GM19328 (cell line): Measurements from ENCODE around the gene MID2.
"Not testable (repeated sequence)": the region's sequence is repeated elsewhere in the genome, so short reads cannot be mapped to it uniquely, and the experiment has no call there.

ENCODE experiments used
- ATAC-seq: cut with Tn5 transposase; IDR thresholded peaks from one replicate; pipeline ENCODE4 v1.9.1; 2021; ENCODE audit warnings: mild to moderate bottlenecking, moderate library complexity; ENCODE audit not compliant: unreplicated experiment

The MID2 gene

DNA sequence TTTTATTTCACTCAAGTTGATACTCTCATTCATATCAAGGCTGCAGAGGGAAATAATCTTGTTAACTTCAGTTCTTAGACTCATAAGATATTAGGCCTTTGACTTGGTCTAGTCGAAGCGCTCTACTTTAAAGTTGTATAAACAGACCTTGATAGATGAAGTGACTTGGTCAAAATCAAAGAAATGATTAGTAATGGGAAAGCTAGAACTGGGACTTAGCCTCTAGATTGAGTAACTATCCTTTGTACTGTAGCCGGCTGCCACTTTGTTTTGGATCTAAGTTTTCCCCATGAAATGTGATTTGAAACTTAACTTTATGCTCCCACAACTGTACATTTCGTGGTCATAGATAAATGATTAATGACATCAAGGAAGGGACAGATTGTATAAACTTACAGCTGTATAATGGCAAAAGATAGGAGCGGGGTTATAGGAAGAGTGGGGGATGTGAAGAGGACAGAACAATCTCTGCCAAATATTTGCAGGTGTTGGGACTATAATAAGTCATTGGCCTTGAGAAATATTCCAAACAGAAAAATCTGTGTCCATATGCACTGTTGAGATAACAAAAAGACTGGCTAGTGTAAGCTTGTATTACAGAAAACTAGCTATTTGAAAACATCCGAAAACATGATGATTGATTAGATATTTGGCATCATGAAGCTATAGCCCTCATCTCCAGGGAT, 17.2 kb downstream of the MID2 start:
- ATAC-seq: no peak

DNA sequence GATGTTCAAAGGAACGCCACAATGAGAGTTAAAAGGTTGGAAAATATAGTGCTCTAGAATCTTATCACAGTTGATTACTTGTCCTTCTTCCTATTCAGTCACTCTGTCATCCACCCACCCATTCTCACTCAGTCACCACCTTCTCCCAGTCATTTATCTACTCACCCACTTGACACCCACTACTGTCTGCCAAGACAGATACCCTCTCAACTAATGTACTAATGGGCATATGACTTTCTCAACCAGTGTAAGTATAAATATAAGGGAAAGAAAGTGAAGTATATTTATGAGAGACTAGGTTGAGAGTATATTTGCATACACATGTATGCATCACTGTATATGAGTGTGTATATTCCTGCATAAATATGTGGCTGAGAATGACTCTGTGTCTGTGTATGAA, 20.0 kb downstream of the MID2 start:
- no peak for ATAC-seq

DNA sequence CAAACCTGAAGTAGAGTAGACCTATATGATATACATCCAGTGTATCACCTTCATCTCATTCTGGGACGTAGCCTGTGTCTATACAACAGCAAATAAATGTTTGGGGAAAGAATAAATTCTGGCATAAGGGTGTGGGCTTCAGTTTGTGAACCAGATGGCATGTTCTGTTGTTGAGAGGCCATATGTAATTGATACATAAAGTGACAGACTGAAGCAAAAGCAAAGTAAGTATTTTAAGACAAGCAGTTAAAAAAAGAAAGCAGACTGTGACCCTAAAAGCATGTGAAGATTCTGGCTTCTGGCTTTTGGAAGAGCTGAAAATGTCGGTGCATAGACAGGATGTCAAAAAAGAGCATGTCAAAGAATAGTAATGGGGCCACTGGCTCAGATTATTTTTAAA, 22.9 kb downstream of the MID2 start:
- no peak for ATAC-seq

DNA sequence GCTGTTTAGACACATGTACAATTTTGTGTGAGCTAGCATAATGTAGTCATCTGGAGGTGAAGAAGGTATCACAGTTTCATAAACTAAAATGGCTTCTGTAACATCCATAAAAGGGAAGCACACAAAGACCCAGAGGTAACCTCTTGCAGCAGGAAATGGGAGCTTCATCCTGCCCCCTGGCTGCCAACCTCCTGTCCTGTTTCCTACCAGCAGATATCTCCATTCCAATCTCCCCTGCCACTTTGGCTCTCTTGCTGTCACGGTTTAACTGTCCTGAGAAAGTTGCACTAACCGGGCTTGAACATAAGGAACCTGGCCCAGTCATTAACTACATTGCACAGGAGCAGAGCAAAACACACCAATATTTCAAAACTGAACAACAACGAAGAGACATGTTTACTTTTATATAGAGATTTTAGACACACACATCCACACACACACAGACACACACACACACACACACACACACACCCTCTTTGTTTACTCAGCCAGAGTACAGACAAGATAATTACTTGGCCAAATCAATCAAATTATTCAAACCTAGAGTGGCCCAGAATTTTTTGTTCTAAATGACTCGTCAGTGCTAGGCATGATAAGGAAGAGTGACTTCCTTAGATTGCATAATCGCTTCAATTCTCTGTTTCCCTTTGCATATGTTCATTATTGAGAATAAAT, 24.2 kb downstream of the MID2 start:
- no peak for ATAC-seq

DNA sequence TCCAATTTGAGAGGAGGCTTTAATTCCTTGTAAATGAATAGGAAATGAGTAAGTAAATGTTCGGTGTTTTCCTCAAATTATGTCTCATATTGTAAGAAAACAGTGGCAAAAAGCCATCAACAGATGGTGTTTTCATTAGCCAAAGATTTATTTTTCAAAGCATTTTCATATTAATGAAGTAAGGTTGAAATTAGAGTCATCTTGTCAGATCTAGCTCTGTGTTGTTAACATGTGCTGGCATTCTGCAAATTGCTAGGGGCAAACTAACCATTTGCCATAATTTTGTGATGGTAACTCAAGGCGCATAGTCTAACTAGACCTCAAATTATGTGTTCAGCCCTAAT, 24.7 kb downstream of the MID2 start:
- ATAC-seq: no peak

DNA sequence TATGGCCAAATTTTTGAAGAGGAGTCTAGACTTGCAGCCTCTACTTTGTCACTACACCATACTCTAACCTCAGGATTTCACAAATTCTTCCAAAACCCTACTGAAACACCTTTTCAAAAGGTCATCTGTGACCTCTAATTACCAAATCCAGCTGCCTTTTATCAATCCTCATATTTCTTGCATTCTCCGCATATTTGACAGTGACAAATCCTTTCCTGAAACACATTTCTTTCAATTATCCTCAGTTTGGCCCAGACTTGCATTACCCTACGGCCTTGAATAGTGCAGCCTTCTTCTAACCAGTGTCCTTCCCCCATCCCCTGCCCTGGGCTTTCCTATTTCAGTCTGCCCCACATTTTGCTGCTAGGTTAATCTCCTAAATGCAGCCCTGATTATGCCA, 25.5 kb downstream of the MID2 start:
- ATAC-seq: no peak

DNA sequence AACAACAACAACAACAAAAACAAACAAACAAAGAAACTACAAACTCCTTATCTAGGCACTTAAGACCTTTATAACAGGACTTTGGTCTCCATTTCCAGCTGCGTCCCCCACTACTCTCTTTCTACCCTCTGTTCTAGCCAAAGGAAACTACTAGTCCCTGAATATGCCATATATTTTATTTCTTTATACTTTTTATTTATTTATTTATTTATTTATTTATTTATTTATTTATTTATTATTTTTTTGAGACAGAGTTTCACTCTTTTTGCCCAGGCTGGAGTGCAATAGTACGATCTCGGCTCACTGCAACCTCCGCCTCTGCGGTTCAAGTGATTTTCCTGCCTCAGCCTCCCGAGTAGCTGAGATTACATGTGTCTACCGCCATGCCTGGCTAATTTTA, 26.0 kb downstream of the MID2 start:
- ATAC-seq: not testable (repeated sequence)

DNA sequence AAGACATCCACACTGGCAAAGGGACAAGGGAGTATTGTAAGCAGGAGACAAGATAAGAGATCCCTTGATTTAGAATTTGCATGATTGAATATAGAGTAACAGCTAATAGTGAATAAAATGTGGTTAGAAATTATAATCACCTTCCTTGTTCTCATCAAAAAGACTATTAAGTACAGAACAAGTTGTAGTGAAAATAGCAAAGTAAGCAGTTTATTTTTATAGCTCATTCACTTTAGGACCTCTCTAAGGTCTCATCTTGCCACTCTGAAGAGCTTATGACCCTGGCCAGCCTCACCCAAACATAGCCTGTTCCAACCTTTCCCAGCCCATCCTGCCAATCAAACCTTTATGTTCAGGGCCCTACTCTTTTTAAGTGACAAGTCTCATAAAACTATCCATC, 30.6 kb downstream of the MID2 start:
- no peak for ATAC-seq

DNA sequence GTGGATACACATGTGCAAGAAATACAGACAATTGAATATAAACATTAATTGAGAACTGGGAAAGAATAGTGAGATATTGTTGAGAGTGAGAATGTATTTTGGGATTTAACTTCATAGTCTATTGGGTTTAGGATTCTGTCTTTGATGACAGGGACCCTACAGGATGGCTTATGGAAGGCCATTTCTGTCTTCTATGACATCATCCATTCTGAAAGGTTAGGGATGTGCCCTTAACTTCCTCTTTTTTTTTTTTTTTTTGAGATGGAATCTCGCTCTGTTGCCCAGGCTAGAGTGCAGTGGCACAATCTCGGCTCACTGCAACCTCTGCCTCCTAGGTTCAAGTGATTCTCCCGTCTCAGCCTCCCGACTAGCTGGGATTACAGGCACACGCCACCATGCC, 31.4 kb downstream of the MID2 start:
- ATAC-seq: not testable (repeated sequence)

DNA sequence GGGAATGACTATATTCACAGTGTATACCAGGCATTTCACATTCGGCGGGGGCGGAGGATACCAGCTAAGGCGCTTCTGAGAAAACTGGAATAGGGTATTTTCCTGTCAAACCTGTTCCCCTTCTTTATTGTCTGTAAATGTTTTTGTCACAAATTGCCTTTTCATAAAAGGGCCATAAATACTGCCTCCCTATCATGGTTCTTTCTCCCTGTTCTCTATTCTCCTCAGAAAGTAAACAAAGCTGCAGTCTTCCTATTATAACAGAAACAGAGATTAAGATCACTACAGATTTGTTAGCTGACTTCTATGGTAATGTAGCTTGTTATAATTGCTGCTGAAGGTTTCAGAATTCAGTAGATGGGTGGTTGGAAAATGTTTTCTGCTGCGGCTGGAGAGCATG, 32.2 kb downstream of the MID2 start:
- ATAC-seq: no peak

DNA sequence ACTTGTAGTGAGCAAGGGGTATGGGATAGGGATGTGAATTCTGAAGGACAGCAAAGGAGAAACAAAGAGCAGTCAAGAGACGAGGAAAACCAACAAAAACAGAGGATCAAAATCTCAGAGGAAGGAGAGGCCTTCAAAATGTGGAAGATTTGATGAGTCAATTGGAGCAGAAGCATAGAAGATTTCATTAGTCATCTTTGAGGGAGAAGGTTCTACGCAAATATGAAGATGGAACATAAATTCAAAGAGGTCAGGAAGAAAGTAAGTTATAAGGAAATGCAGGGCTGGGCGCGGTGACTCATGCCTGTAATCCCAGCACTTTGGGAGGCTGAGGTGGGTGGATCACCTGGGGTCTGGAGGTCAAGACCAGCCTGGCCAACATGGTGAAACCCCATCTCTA, 35.4 kb downstream of the MID2 start:
- no peak for ATAC-seq

DNA sequence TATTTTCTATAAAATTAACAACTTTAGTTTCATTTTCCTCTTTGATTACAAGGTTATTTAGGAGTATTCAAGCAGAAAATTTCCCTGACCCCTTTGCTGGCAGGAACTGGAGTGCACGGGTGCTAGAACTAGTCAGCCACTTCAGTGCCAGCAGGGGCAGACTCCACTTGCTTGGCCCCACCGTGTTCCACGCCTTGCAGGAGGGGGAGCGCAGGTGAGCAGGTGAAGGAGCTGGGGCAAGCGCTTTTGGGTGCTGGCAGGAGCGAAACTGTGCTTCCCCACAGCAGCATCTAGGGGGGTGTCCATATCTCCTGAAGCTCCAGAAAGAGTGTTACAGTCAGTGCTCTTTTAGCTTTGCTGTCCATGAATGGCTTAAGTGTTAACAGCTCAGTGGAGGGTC, 45.5 kb downstream of the MID2 start:
- no peak for ATAC-seq

DNA sequence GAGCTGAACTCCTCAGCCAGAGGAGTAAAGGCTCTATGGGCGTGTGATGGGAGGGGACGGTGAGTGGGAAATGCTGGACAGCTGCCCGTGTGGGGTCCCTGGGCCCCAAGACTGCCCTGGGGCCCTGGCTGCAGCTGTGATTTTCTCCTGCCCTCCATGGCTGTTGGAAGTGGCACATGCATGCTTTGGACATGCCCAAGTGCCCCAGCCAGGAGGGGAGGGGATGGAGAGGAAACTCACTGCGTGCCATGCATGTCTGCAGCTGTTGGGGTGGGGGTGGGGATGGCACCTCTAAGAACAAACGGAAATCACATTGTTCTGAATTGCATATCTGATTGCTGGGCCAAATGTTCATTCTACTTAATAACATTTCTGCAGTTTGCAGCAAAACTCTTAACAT, 52.4 kb downstream of the MID2 start:
- no peak for ATAC-seq

DNA sequence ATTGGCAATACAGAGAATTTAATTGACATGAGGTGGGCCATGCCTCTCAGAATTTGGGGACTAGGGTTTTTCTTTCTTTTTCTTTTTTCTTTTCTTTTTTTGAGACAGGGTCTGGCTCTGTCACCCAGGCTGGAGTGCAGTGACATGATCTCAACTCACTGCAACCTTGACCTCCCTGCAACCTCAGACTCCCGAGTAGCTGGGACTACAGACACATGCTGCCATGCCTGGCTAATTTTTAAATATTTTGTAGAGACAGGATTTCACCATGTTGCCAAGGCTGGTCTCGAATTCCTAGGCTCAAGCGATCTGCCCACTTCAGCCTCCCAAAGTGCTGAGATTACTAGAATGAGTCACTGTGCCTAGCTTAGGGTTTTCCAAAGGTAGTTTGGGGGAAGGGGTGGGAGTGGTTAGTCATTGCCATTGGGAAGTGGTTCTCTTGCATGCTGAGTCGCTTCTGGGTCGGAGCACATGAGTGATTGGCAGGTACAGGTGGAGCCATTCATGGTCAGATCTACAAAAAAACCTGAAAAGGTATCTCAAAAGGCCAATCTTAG, 54.5 kb downstream of the MID2 start:
- no peak for ATAC-seq

DNA sequence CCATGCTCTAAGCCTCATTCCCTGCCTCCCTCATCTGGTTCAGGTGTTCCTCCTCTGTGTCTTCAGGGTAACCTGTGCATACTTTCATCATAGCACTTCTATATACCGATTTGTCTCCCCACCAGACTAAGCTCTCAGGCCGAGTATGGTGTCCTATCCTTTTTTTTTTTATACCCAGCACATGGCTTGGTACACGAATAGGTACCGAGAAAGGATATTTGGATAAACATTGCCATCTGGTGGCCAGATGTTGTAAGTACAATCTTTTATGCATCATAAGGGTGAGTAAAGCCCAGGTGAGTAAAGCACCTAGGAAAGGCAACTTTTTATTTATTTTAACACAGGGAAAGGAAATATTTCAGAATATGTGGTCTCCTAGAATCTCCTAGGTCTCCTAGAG, 68.4 kb downstream of the MID2 start:
- ATAC-seq: no peak

DNA sequence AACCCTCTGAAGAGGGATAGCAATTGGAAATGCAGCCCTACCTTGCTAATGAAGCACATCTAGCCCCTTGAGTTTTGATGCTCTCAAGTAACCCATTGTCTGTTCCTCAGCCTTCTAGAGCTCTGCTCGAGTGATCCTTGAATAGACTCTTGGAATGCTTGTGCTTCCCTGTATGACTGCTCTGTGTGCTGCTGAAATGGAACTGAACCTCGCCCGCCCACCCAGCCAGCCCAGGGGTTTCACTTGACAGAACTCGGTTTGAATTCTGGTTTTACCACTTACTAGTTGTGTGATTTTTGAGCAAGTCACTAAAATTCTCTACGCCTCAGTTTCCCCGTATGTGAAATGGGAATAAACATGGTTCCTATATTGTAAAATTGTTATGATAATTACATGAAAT, 77.1 kb downstream of the MID2 start:
- ATAC-seq: no peak

DNA sequence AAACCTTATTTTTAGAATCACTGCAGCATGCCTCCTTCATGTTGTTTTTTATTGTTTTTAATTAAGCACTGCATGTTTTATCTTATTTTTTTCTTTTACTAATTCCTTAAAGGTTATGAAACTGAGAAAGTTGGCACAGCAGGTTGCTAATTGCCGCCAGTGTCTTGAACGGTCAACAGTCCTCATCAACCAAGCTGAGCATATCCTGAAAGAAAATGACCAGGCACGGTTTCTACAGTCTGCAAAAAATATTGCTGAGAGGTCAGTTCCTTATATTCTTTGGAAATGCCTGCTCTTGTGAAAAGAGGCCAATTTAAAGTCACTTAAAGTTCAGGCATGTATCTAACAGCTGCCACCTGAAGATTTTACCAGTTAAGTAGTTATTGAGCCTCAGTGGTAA, 79.7 kb downstream of the MID2 start:
- ATAC-seq: no peak

DNA sequence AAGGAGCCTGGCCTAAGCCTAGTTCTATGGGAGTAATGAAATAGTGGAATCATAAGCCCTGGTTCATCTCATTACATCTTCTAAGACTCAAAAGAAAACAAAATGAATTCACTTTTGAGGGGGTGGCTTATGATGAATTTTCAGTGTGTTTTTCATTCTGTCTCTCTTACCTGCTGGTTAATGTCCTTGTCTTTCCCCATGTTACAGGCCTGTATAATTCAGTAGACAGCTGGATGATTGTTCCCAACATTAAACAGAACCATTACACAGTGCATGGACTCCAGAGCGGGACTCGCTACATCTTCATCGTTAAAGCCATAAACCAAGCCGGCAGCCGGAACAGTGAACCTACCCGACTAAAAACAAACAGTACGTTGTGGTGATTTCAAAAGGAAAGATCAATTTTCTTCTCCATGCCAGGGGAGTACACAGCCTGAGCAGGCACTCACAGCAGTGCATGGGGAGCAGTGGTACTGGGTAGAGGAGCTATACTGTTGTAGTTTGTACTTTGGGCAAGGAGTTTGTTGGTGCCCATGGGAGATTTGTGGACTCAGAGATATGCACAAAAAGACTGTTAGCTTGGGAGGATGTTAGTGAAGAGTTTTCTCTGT, 98.6 kb downstream of the MID2 start:
- ATAC-seq: no peak

DNA sequence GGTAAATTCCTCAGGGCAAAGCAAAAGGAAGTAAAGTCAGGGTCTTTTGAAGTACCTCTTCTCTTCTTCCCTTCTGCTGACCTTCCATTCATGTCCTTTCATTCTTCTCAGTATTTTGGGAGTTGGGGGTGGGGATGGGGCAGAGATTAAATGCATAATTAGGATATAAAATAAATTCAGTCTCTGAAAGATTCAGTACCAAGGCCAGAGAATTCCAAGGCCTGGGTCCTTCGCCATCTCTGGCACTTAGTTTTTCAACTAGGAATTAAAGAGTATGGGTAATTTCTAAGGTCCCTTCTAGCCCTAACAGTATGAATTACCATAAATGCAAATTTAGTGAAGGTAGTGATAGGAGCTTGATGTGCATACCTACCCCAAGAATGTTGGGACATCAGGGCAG, 108.6 kb downstream of the MID2 start:
- no peak for ATAC-seq

DNA sequence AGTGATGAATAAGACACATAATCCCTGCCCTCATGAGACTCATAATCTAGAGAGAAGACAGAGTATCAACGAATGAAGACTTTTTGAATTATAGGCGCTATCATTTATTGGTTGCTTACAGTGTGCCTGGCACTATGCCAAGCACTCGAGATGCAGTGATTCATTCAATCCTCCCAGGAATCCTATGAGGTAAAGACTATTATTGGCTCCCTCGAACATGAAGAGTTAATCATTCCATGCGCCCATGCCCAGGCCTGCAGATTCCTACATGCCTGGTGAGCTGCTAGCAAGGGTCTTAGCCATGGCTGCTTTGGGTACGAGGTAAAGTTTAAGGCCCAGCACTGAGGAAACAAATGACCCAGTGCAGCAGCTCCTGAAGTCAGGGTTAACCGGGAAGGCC, 109.5 kb downstream of the MID2 start:
- no peak for ATAC-seq

DNA sequence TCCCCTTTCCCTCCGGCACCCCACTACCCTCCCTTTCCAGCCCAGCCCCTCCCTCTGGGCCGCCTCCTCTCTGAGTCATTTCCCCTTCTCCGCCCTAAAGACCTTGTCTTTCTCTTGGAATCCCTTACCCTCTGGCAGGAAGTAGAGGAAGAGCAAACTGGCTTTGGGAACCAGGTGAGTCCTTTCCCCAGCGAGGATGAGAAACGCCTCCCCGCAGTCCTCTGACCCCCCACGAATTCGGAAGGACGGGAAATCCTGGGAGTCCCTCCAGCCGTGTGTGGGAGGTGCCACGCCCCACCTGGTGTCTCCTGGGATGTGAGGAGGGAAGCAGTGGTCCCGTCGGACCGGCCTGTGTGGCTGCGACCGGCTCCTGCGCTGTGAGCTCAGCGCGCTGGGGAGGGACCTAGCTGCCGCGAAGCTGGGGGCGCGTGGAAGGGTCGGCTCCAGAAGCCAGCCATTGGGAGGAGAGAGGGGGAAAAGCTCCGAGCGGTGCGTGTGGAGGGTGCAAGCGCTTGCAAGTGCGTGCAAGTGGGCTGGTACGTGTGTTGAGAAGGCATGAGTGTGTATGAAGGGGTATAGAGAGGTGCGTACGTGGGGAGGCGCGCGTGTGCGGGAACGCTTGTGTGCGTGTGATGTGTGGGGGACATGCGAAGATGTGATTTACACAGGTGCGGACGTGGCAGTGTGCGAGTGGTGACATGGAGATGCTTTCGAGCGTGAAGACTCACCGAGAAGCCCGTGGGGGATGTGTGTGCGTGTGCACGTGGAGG, 110.2 kb downstream of the MID2 start:
- no peak for ATAC-seq

DNA sequence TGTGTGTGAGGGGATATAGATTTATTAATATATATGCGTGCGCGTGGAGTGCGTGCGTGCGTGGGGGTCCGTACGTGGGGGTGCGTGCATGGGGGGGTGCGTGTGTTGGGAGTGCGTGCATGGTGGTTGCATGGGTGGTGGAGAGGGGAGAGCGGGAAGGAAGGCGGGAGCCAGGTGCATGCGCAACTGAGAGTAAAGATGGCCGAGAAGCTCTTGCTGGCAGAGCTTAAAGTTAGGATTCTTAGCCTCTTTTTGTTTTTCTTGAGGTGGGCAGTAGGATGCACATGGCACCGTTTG, 110.7 kb downstream of the MID2 start:
- ATAC-seq: no peak
